Measurements from ENCODE around the gene NMU.
"Not testable (repeated sequence)": the region's sequence is repeated elsewhere in the genome, so short reads cannot be mapped to it uniquely, and the experiment has no call there.

The NMU gene

GRCh38 chr4:55635282-55635681, 816 bp downstream of the NMU start:
- no peak for DNase-seq (ENCODE audit: low spot score)
- ChIA-PET POLR2A (ENCODE audit: low non-redundant PET) (no interaction called here), CTCF (interaction anchor here (0.7 to 1.6 kb wide), 2 partner anchors 81 to 444 kb away, joined by 4 to 5 read pairs; no protein-coding TSS in a partner anchor)
- TF ChIP-seq CTCF (conservative IDR thresholded peaks at IDR 0.05; ENCODE audit: low read depth): no peak
- peak overlapping the region; percentile 66 for H3K27ac ChIP-seq

- no peak for TF ChIP-seq CTCF (conservative IDR thresholded peaks at IDR 0.05; ENCODE audit: low read depth)
- ChIA-PET POLR2A (ENCODE audit: low non-redundant PET) (no interaction called here), CTCF (interaction anchor here (1.6 kb wide), 1 partner anchor 80 kb away, joined by 5 read pairs; no protein-coding TSS in a partner anchor)
- H3K27ac ChIP-seq: no peak overlapping the region
- DNase-seq (ENCODE audit: low spot score): no peak
Observed at GRCh38 chr4:55634417-55635128, 1.5 kb downstream of the NMU start.

GRCh38 chr4:55633903-55634302, 2.2 kb downstream of the NMU start:
- DNase-seq (ENCODE audit: low spot score): no peak
- CTCF ChIA-PET: no interaction called here
- POLR2A ChIA-PET (ENCODE audit: low non-redundant PET): no interaction called here
- H3K27ac ChIP-seq: no peak overlapping the region
- TF ChIP-seq CTCF (conservative IDR thresholded peaks at IDR 0.05; ENCODE audit: low read depth): no peak

GRCh38 chr4:55625835-55626234, 10.3 kb downstream of the NMU start:
- no peak for DNase-seq (ENCODE audit: low spot score)
- ChIA-PET POLR2A (ENCODE audit: low non-redundant PET) (no interaction called here), CTCF (no interaction called here)
- no peak for TF ChIP-seq CTCF (conservative IDR thresholded peaks at IDR 0.05; ENCODE audit: low read depth)
- H3K27ac ChIP-seq: no peak overlapping the region

- H3K27ac ChIP-seq; POLR2A ChIA-PET (ENCODE audit: low non-redundant PET); DNase-seq (ENCODE audit: low spot score); CTCF ChIA-PET: not testable (repeated sequence)
Observed at GRCh38 chr4:55624063-55624462, 12.0 kb downstream of the NMU start.

GRCh38 chr4:55618546-55619143, 17.5 kb downstream of the NMU start:
- no peak for DNase-seq (ENCODE audit: low spot score)
- POLR2A ChIA-PET (ENCODE audit: low non-redundant PET): no interaction called here

More at GRCh38 chr4:55618546-55619143, 17.5 kb downstream of the NMU start:
- CTCF ChIA-PET: interaction anchor here (1.1 kb wide), 1 partner anchor 9 kb away, joined by 4 read pairs; no protein-coding TSS in a partner anchor
- H3K27ac ChIP-seq: peak overlapping the region; percentile 83
- no peak for TF ChIP-seq CTCF (conservative IDR thresholded peaks at IDR 0.05; ENCODE audit: low read depth)

Measured in RWPE1 (cell line).